ENCODE results near the gene BSCL2. TPM values are rescaled to one million over a fixed set of nuclear protein-coding genes. Genes with fewer than 3 reads are reported as not detected.

Gene BSCL2
- total and polyA plus RNA-seq, 2 of the 13 experiments (the other 11 are each of a cell fraction or from before 2014, with no cell fraction given): 19.5 to 21.1 TPM

GRCh38 chr11:62645946-62646824, 61.0 kb downstream of the BSCL2 start, which contains the start of gene GANAB (continued):
- peak in 1 of 2 experiments; percentile 73; a peak in 1 of 4 replicates for TF ChIP-seq REST (IDR thresholded peaks at IDR 0.05; ENCODE audit: borderline replicate concordance in 1 of 2, low read depth in 1 of 2, low read length in 2 of 2)
- TF ChIP-seq HNF4G (IDR thresholded peaks at IDR 0.05; ENCODE audit: borderline replicate concordance, low read depth, low read length): peak; percentile 57; the same call in 1 of the 2 replicates
- TF ChIP-seq HNF4G (CRISPR knock-in tag; IDR thresholded peaks at IDR 0.05; ENCODE audit: borderline replicate concordance, low read depth): peak; percentile 25; the same call in 1 of the 2 replicates
- 0 out of 2 replicates have a peak, but pooled peaks have one; percentile 66 for TF ChIP-seq ETS1 (CRISPR knock-in tag; IDR thresholded peaks at IDR 0.05)
- peak; percentile 75; the same call in 1 of the 2 replicates for TF ChIP-seq PCBP1 (IDR thresholded peaks at IDR 0.05; ENCODE audit: borderline replicate concordance, low read depth, low read length)
- TF ChIP-seq ZNF878 (CRISPR knock-in tag; IDR thresholded peaks at IDR 0.05): peak; percentile 43; the same call in 1 of the 2 replicates
- TF ChIP-seq MYC (CRISPR knock-in tag; IDR thresholded peaks at IDR 0.05; ENCODE audit: borderline replicate concordance): peak; percentile 45; the same call in 1 of the 2 replicates
- TF ChIP-seq ZNF276 (CRISPR knock-in tag; IDR thresholded peaks at IDR 0.05; ENCODE audit: low read depth): no peak
- TF ChIP-seq ARID4A (CRISPR knock-in tag; IDR thresholded peaks at IDR 0.05; ENCODE audit: borderline replicate concordance): peak; percentile 65; the same call in 1 of the 2 replicates
- TF ChIP-seq YY1 (IDR thresholded peaks at IDR 0.05; ENCODE audit: insufficient read depth, insufficient replicate concordance, low read depth, low read length): peak; percentile 98
- no peak for TF ChIP-seq ELK4 (CRISPR knock-in tag; IDR thresholded peaks at IDR 0.05; ENCODE audit: borderline replicate concordance)
- no peak for TF ChIP-seq ZNF549 (CRISPR knock-in tag; IDR thresholded peaks at IDR 0.05)
- TF ChIP-seq KMT2B (CRISPR knock-in tag; IDR thresholded peaks at IDR 0.05): peak; percentile 66; the same call in 1 of the 2 replicates
- TF ChIP-seq ZNF83 (CRISPR knock-in tag; IDR thresholded peaks at IDR 0.05; ENCODE audit: borderline replicate concordance): 0 out of 2 replicates have a peak, but pooled peaks have one; percentile 16

Measured in HepG2 (cell line).